Lower leg skin (tissue), 4 donors: ENCODE data around the gene C1orf198. TPM values are rescaled to one million over a fixed set of nuclear protein-coding genes. Genes with fewer than 3 reads are reported as not detected.

Source experiments
- DNase-seq, 2 donors: peaks; one replicate each; pipeline ENCODE4 v3.0.0-alpha.2; 2019; ENCODE audit warnings: low spot score in 2 of 2
- H3K4me3 ChIP-seq: fragments of 200-600 bp; sonication (generic); 2 replicates; pipeline ENCODE4 v1.5.1; 2017; ENCODE audit warnings: mild to moderate bottlenecking, low read depth; ENCODE audit not compliant: poor library complexity, severe bottlenecking
- POLR2A ChIP-seq, 2 donors: fragments of 450-650 bp; IDR thresholded peaks; one replicate each; pipeline ENCODE4 v1.6.1; 2016 to 2017; ENCODE audit warnings: antibody characterized with exemption in 2 of 2, mild to moderate bottlenecking in 1 of 2, moderate library complexity in 1 of 2
- WGBS, 2 donors: methylation state at CpG; one replicate each; pipeline ENCODE4 v1.1.5; 2018; 5-methylcytosine and 5-hydroxymethylcytosine counted together
- intact Hi-C: fragments of 100-400 bp; cut with DNase I; formaldehyde crosslinking; loops from one replicate; pipeline ENCODE4 v1.15.0; 2023; ENCODE audit warnings: low total_unique reads
- total RNA-seq, 4 donors: library from RNA; depleted of rRNA; stranded (reverse); fragments of >200 nt; gene quantifications; one replicate each; pipeline ENCODE4 v1.1.0, GENCODE V29; 2016
- TF ChIP-seq, protein P1 (sequence below), 3 donors: fragments of 450-650 bp; IDR thresholded peaks; one replicate each; pipeline ENCODE4 v1.5.1; 2016; ENCODE audit warnings: antibody characterized with exemption in 3 of 3, mild to moderate bottlenecking in 3 of 3, moderate library complexity in 2 of 3

C1orf198 gene
- total RNA-seq, 4 donors from 2014 or later, result 71.1 to 80.1 (median 73.3) TPM

DNA sequence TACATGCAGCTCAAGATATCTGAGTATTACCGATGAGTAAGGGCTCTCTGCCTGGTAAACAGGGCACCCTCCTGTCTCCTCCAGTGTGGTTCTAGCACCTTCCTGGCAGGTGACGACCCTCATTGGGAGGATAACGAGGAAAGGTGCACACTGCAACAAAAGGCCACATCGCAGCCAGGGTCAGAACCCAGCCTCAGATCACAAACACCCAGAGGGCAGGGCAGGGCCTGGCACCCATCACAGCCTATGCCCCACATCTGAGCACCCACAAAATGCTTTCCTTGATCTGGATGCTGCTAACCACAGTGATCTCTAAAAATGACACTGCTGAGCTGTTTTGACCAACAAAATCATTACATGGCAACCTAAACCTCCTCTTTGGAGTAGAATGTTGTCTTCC is 23.8 kb downstream of the C1orf198 start:
- WGBS, 2 donors, result 87 to 95% methylated on average over 4 of the region's 4 CpGs
- intact Hi-C loops, result no loop called here
- no peak for TF ChIP-seq POLR2A (IDR thresholded peaks at IDR 0.05)
- TF ChIP-seq, protein P1, sequence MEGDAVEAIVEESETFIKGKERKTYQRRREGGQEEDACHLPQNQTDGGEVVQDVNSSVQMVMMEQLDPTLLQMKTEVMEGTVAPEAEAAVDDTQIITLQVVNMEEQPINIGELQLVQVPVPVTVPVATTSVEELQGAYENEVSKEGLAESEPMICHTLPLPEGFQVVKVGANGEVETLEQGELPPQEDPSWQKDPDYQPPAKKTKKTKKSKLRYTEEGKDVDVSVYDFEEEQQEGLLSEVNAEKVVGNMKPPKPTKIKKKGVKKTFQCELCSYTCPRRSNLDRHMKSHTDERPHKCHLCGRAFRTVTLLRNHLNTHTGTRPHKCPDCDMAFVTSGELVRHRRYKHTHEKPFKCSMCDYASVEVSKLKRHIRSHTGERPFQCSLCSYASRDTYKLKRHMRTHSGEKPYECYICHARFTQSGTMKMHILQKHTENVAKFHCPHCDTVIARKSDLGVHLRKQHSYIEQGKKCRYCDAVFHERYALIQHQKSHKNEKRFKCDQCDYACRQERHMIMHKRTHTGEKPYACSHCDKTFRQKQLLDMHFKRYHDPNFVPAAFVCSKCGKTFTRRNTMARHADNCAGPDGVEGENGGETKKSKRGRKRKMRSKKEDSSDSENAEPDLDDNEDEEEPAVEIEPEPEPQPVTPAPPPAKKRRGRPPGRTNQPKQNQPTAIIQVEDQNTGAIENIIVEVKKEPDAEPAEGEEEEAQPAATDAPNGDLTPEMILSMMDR (IDR thresholded peaks at IDR 0.05), result no peak
- no peak for DNase-seq
- no peak overlapping the region for H3K4me3 ChIP-seq

DNA sequence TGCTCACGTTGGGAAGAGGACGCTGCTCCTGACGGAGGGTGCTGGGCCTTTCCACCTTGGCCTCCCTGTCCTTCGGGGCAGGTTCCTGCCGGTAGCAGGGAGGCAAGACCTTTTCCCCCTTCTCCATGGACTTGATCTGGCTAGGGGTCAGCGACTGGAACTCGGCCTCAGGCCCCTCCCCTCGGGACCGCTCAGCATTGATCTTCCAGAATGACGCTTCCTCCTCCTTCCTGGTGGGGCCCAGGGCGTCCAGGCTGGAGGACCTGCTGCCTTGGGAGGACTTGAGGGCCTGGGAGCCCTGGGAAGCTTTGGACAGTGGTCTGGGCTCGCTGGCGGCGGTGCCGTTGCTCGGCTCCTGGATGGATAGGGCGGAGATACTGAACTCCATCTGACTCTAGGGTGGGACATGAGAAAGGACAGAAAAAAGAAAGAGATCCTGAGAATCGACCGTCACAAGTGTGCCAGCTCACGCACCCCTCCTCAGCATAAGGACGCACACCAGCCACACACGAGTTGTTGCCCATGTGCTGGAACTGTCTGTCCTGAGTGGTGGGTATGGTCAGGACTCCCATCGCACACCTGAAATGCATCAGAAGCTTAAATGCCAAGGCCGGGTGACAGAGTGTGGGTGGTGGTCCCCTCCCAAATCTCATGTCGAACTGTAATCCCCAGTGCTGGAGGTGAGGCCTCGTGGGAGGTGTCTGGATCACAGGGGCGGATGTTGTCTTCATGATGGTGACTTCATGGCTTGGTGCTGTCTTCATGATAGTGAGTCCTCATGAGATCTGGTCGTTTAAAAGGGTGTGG is 24.6 kb downstream of the C1orf198 start:
- DNase-seq, result no peak
- intact Hi-C loops, result no loop called here
- no peak for TF ChIP-seq POLR2A (IDR thresholded peaks at IDR 0.05)
- TF ChIP-seq, protein P1 (IDR thresholded peaks at IDR 0.05), result no peak
- 89 to 92% methylated on average over 25 to 27 of the region's 28 CpGs for WGBS, 2 donors
- no peak overlapping the region for H3K4me3 ChIP-seq

DNA sequence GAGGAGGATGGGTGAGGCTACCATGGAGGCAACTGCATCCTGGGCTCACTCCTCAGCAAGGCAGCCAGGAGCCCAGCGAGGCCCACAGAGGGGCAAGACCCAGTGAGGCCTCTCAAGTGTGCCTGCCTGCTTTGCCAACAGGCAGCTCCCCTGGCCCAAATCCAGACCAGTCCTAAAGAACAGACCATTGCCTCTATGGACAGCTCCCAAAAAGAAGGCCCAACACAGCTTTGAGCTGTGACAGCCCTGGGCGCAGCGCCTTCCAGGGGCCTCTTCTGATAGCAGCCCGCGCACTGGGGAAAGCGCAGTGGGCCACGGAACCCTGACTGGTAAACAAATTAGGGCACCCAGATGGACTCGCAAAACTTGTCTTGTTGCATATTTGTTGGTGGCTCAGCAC is 25.5 kb downstream of the C1orf198 start:
- no peak overlapping the region for H3K4me3 ChIP-seq
- no peak for DNase-seq
- TF ChIP-seq POLR2A (IDR thresholded peaks at IDR 0.05), result no peak
- TF ChIP-seq, protein P1 (IDR thresholded peaks at IDR 0.05), result no peak
- intact Hi-C loops, result no loop called here
- WGBS, 2 donors, result 91 to 98% methylated on average over 8 of the region's 8 CpGs

DNA sequence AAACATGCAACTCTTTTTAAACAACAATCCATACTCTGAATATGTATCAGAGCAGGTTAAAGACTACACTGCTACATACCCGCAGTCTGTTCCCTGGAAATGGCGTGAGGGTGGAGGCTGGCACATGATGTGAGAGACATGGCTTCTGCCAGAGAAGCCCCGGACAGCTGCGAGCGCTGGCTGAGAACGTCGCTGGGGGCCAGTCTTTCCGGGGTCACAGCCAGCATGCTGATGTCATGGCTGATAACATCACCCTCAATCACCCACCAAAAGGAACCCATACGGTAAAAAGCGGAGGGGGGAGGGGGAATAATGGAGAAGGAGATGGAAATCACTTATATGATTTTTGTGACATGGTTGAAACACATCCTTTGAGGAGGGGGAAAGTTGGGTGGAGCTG is 29.1 kb downstream of the C1orf198 start:
- WGBS, 2 donors, result 70 to 82% methylated on average over 10 of the region's 10 CpGs
- DNase-seq, result no peak
- intact Hi-C loops, result loop anchor here (5.0 kb wide), 1 partner anchor 1717 kb away; no protein-coding TSS in a partner anchor
- H3K4me3 ChIP-seq, result no peak overlapping the region
- TF ChIP-seq, protein P1 (IDR thresholded peaks at IDR 0.05), result no peak
- no peak for TF ChIP-seq POLR2A (IDR thresholded peaks at IDR 0.05)

DNA sequence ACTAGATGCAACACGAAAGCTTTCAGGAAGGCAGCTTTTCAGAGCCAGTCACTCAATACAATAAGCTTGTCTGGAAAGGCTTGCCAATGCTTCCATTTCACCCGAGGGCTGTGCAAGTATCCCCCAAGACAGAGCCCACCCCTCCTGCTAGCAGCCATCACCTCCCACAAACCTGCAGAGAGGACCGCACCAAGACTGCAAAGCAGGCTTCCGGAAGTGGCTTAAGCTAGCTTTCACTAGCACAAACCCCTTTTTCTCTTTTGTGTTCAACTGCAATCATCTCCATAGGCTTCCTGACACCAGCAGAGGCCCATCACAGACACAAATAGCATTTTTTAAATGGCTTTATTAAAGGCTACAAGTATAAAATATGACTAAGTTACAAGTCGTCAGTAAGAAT is 31.5 kb downstream of the C1orf198 start:
- 85 to 89% methylated on average over 5 of the region's 5 CpGs for WGBS, 2 donors
- no peak for TF ChIP-seq POLR2A (IDR thresholded peaks at IDR 0.05)
- TF ChIP-seq, protein P1 (IDR thresholded peaks at IDR 0.05), result no peak
- intact Hi-C loops, result loop anchor here (5.0 kb wide), 1 partner anchor 1714 kb away; no protein-coding TSS in a partner anchor
- no peak for DNase-seq
- H3K4me3 ChIP-seq, result no peak overlapping the region
